NCI-H146 treated with DMSO at 0.1 percent for 48 hours (cell line): ENCODE results near the gene PCDHGB3.
"Not testable (repeated sequence)": the region's sequence is repeated elsewhere in the genome, so short reads cannot be mapped to it uniquely, and the experiment has no call there.

Source experiments
- DNase-seq: peaks from one replicate; lab custom pipeline; 2025; ENCODE audit not compliant: unreplicated experiment; lab: John Stamatoyannopoulos, UW

The PCDHGB3 gene

GRCh38 chr5:141356950-141357349 lies 13.1 kb upstream of the PCDHGB3 start:
- no peak for DNase-seq

- DNase-seq: no peak
Observed at GRCh38 chr5:141359790-141360426, 10.1 kb upstream of the PCDHGB3 start, which contains the start of gene PCDHGB2. Gene PCDHGB2 (plus strand): TSS chr5:141359994. CDS start chr5:141360136, 142 bp downstream.

DNA sequence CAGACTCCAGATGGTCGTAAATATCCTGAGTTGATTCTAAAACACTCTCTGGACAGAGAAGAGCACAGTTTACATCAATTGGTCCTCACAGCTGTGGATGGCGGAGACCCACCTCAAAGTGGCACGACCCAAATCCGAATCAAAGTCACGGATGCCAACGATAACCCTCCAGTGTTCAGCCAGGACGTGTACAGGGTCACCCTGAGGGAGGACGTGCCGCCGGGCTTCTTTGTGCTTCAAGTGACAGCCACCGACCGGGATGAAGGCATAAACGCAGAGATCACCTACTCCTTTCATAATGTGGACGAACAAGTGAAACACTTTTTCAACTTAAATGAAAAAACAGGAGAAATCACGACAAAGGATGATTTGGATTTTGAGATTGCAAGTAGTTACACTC lies 9.4 kb upstream of the PCDHGB3 start:
- DNase-seq: no peak

DNA sequence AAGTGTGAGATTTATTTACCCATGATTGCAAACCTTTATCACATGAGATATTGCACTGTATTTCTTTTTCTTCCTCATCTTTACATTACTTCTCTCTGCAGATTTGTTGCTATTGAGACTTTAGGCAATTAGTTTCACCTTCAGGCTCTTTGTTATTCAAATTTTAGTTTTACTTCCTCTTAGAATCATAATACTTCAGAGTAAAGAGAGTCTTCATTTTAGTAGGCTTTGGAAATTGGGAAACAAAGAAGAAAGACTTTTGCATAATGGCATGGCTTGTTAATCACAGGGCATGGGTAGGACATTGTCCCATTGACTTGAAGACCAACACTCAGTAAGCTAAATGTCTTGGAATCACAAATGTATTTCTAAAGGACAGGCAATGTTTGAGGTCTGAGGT lies 7.3 kb upstream of the PCDHGB3 start:
- DNase-seq: no peak

- no peak for DNase-seq
Observed at GRCh38 chr5:141363952-141364660, 5.9 kb upstream of the PCDHGB3 start, which contains the start of gene PCDHGA5. Gene PCDHGA5 (plus strand): TSS chr5:141364162. CDS start chr5:141364331, 169 bp downstream.

GRCh38 chr5:141366016-141366896 lies 3.8 kb upstream of the PCDHGB3 start:
- DNase-seq: no peak

GRCh38 chr5:141371572-141372475 lies 1.8 kb downstream of the PCDHGB3 start:
- DNase-seq: no peak

DNA sequence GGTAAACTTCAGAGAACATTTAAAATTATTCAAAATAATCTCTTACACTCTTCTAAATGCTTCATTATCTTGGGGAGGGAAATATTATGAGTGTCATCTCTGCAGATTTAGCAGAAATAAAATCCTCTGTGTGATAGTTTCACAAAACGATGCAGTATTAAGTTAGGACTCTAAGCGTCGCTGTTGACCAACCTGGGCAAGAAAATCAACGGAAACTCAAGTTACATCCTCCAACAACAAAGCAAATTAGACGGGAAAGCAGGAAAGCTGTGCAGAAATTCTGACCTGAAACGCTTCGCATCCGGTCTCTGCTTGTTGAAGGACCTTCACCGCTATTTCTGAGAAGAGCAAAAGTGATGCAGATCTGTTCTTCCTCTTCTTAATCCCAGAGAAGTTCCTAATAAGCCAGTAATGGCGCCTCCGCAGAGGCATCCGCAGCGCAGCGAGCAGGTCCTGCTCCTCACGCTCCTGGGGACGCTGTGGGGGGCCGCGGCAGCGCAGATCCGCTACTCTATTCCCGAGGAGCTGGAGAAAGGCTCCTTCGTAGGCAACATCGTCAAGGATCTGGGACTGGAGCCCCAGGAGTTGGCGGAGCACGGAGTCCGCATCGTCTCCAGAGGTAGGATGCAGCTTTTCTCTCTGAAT lies 3.8 kb downstream of the PCDHGB3 start, which contains the start of gene PCDHGA6:
Gene PCDHGA6 (plus strand): TSS at position 219 of the 645 bp plus-strand sequence. CDS start 193 bp downstream, at position 412.
- no peak for DNase-seq

DNA sequence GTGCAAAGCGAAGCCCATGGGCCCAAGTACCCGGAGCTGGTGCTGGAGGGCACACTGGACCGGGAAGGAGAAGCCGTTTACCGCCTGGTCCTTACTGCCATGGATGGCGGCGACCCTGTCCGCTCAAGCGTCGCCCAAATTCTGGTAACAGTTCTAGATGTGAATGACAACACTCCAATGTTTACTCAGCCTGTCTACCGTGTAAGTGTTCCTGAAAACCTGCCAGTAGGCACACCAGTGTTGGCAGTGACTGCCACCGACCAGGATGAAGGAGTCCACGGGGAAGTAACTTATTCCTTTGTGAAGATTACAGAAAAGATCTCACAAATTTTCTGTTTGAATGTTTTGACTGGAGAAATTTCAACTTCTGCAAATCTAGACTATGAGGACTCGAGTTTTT lies 4.6 kb downstream of the PCDHGB3 start:
- no peak for DNase-seq

- DNase-seq: not testable (repeated sequence)
Observed at GRCh38 chr5:141375444-141376155, 5.6 kb downstream of the PCDHGB3 start.

- no peak for DNase-seq
Observed at GRCh38 chr5:141382469-141383294, 12.6 kb downstream of the PCDHGB3 start, which contains the start of gene PCDHGA7. Gene PCDHGA7 (plus strand): TSS chr5:141382742. CDS start chr5:141382900, 158 bp downstream.

GRCh38 chr5:141383345-141383744 lies 13.3 kb downstream of the PCDHGB3 start:
- DNase-seq: no peak

GRCh38 chr5:141384471-141385267 lies 14.6 kb downstream of the PCDHGB3 start:
- DNase-seq: no peak

- not testable (repeated sequence) for DNase-seq
Observed at GRCh38 chr5:141387557-141388311, 17.7 kb downstream of the PCDHGB3 start, which contains the start of gene PCDHGB4. Gene PCDHGB4 (plus strand): TSS chr5:141387698. CDS start chr5:141387885, 187 bp downstream.

DNA sequence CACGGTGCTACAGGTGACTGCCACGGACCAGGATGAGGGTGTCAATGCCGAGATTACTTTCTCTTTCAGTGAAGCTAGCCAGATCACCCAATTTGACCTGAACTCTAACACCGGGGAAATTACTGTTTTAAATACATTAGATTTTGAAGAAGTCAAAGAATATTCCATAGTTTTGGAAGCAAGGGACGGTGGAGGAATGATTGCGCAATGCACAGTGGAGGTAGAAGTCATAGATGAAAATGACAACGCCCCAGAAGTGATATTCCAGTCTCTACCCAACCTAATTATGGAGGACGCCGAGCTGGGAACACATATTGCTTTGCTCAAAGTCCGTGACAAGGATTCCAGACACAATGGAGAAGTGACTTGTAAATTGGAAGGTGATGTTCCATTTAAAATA lies 18.6 kb downstream of the PCDHGB3 start:
- no peak for DNase-seq
